HG03060 (cell line): ENCODE results near the gene BCL11A.
A peak's percentile ranks its signal among the peaks of the same experiment; 100 is the strongest.

Experiments used
- ATAC-seq: cut with Tn5 transposase; IDR thresholded peaks from one replicate; pipeline ENCODE4 v1.9.1; 2021; ENCODE audit warnings: low read depth, moderate number of reproducible peaks; ENCODE audit not compliant: unreplicated experiment

Gene BCL11A

GRCh38 chr2:60472041-60472440 is 81.4 kb downstream of the BCL11A start:
- no peak for ATAC-seq

DNA sequence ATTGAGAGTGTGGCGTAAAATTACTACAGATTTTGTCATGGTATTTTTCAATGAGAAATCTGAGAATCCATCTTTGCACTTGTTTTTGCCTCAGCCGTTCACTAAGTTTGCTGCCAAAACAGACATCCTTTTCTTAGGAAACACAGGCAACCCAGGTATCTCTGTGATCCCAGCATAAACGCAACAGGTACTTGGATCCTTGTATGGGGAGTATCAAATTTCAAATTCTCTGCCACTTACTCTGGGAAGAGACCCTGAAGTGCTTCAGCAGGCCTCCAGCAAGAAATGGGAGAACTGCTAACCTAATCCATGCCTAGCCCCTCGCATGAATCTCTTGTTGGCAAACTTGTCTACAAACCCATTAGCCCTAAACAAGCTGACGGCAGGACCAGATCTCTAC is 83.1 kb downstream of the BCL11A start:
- ATAC-seq, result no peak

- no peak for ATAC-seq
These were observed 83.7 kb downstream of the BCL11A start for GRCh38 chr2:60469536-60470317.

DNA sequence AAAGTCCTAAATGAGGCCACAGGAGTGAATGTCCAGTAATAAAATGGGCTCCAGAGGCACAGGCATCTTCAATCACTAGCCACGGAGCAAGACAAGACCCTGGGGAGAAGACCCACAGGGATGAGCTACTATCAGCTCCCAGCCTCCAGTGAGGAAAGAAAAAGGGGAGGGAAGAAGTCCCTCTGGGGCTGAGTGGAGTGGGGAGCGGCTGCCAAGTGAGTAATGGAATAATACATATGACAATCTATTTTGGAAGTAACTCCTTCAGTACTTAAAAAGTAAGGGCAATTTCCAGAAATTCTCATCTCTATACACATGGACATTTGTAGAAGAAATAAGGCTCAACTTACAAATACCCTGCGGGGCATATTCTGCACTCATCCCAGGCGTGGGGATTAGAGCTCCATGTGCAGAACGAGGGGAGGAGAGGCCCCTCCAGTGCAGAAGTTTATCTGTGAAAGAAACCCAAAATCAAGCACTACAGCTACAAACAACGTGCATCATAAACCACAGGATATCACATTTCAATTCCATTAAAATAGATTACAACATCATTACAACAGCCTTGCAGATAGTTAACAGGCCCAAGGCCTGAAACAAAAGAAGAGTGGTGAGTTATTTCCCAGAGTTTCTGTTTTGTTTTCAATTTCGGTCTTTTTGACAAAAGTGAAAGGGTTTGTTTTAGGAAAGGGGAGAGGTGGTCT is 84.9 kb downstream of the BCL11A start:
- no peak for ATAC-seq

GRCh38 chr2:60466161-60466702 is 87.2 kb downstream of the BCL11A start:
- ATAC-seq, result no peak

DNA sequence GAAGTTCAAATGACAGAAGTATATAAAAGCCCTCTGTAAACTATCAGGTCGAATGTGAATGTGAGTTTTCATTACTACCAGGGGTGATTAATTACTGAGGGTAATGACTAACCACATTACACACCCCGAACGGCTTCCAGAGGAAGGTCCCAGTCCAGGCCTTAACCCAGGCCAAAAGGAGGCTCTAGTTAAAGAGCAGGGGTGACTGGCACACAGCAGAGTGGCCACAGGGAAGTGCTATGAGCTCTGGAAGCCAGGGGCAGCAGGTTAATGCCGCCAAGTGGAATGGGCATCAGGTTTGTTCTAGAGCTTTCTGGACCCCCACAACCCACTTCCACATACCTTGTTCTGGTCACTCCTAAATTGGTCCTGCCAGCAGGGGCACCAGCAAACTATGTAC is 87.7 kb downstream of the BCL11A start:
- no peak for ATAC-seq

- no peak for ATAC-seq
These were observed 90.2 kb downstream of the BCL11A start for GRCh38 chr2:60463249-60463648.

DNA sequence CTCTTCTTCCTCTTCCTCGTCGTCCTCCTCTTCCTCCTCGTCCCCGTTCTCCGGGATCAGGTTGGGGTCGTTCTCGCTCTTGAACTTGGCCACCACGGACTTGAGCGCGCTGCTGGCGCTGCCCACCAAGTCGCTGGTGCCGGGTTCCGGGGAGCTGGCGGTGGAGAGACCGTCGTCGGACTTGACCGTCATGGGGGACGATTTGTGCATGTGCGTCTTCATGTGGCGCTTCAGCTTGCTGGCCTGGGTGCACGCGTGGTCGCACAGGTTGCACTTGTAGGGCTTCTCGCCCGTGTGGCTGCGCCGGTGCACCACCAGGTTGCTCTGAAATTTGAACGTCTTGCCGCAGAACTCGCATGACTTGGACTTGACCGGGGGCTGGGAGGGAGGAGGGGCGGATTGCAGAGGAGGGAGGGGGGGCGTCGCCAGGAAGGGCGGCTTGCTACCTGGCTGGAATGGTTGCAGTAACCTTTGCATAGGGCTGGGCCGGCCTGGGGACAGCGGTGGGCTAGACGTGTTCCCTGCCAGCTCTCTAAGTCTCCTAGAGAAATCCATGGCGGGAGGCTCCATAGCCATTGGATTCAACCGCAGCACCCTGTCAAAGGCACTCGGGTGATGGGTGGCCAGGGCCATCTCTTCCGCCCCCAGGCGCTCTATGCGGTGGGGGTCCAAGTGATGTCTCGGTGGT is 91.9 kb downstream of the BCL11A start:
- no peak for ATAC-seq

DNA sequence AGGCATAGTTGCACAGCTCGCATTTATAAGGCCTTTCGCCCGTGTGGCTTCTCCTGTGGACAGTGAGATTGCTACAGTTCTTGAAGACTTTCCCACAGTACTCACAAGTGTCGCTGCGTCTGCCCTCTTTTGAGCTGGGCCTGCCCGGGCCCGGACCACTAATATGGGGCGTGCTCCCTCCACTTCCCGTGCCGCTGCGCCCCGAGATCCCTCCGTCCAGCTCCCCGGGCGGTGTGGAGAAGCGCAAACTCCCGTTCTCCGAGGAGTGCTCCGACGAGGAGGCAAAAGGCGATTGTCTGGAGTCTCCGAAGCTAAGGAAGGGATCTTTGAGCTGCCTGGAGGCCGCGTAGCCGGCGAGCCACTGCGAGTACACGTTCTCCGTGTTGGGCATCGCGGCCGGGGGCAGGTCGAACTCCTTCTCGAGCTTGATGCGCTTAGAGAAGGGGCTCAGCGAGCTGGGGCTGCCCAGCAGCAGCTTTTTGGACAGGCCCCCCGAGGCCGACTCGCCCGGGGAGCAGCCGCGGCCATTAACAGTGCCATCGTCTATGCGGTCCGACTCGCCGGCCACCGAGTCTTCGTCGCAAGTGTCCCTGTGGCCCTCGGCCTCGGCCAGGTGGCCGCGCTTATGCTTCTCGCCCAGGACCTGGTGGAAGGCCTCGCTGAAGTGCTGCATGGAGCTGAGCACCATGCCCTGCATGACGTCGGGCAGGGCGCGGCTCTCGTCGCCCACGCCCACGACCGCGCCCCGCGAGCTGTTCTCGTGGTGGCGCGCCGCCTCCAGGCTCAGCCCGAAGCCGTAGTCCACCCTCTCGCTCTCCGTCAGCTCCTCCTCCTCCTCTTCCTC is 92.7 kb downstream of the BCL11A start:
- no peak for ATAC-seq

- ATAC-seq, result no peak
These were observed 93.6 kb downstream of the BCL11A start for GRCh38 chr2:60459851-60460250.

GRCh38 chr2:60456115-60456770 is 97.2 kb downstream of the BCL11A start:
- ATAC-seq, result no peak

GRCh38 chr2:60453872-60454271 is 99.6 kb downstream of the BCL11A start:
- ATAC-seq, result no peak

DNA sequence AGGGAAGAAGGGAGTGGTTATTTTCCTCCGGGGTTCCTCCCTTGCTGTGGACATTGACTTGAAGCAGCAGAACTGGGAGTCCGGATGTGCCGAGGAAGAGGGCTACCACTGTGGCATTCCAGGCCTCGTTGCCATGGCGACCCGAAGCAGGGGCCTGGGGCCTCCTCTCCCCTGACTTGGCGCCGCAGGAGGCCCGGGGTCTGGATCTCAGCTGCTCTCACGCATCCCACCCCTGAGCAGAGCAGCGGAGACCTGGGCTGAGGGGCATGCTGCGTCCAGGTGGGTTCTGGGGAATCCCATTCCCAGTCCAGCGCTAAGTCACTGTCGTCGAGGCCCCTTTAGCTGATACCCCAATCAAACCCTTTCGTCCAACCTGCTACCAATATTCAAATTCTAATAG is 100.2 kb downstream of the BCL11A start:
- ATAC-seq, result no peak

DNA sequence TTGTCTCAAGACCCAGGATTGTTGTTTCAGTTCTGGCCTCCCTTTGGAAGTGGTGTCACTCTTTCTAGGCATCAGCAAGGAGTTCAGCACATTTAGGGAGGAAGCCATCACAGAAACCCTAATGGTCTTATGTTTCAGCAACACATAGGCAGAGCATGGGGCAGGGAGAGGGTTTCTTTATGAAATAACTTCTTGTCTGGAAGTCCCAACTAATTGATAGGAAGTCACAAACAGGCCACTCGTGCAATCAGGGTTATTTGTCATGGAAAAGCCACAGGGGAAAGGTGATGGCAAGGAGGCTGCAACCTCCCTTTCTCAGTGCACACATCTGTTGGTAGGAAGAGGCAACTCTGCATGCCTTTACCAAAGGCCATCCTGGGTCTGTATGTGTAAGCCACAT is 103.0 kb downstream of the BCL11A start:
- no peak for ATAC-seq

DNA sequence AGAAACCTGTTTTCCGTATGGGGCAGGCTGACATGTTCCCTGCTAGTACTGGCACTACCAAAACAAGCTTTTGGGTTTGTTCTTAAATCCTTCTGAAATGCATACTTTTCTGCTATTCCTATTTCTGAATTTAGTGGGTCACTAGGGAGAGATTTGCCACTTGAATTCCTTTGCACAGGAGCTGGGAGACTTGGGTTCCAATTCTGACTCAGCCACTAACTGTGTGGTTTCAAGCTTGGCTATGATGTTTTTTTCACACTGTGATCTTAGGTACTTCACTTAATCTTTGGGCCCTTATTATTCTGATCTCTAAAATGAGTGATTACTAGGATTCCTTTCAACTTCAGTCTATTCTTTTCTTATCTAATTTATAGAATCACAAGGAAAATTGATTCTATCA is 105.5 kb downstream of the BCL11A start:
- ATAC-seq, result no peak

GRCh38 chr2:60446413-60447267 is 106.8 kb downstream of the BCL11A start:
- peak; percentile 85 for ATAC-seq

DNA sequence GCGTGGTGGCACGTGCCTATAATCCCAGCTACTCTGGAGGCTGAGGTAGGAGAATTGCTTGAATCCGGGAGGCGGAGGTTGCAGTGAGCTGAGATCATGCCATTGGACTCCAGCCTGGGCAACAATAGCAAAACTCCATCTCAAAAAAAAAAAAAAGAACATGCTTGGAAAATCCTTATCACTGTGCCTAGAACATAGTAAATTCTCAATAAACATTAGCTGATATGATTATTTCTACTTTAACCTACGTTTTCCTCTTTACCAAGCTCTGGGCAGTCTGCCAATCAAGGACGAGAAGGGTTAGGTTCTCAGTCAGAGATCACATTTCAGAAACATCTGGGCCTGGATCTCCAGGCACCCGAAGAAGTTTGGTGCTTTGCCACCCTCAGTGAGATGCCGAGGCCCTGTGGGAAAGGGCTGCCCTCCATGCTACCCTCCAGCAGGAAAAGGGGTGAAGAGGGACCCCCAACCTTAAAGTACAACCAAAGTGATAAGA is 107.7 kb downstream of the BCL11A start:
- no peak for ATAC-seq

DNA sequence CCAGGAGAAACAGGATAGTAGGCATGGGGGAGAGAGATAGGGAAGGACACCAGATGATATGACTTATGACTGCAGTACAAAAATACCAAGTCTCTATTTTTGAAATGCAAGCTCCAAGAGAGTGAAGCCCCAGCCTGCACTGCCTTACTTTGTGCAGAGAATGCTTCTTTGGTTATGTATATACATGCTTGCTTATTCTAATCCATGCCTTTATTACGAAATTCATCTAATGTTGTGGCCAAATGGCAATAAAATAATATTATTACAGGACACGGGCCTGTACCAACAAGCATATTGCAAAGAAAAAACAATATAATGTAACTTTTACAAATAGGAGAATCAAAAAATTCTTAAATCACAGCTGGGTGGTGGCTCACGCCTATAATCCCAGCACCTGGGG is 110.8 kb downstream of the BCL11A start:
- ATAC-seq, result no peak

GRCh38 chr2:60441800-60442199 is 111.7 kb downstream of the BCL11A start:
- no peak for ATAC-seq
